Psoas muscle (tissue), 8 donors: Measurements from ENCODE around the gene PPP1R36. TPM values are rescaled to one million over a fixed set of nuclear protein-coding genes. Genes with fewer than 3 reads are reported as not detected.

Experiments
- ATAC-seq, 4 donors: fragments of 200-7000 bp; cut with Tn5 transposase; one replicate each; pipeline ENCODE4 v1.9.1; 2020; ENCODE audit warnings: moderate library complexity in 3 of 4, mild to moderate bottlenecking in 2 of 4
- DNase-seq, 2 donors: peaks; one replicate each; pipeline ENCODE4 v3.0.0-alpha.2; 2020
- H3K27ac ChIP-seq: fragments of 200-600 bp; one replicate; pipeline ENCODE4 v1.8.0; 2022
- H3K27me3 ChIP-seq, 3 donors: fragments of 200-600 bp in 1 of 3; one replicate each; pipeline versions ENCODE4 v1.6.1 to v1.8.0; 2013 to 2022; ENCODE audit warnings: low read length in 2 of 3, mild to moderate bottlenecking in 2 of 3, moderate library complexity in 1 of 3; ENCODE audit not compliant: insufficient read depth in 3 of 3
- H3K36me3 ChIP-seq, 2 donors: fragments of 200-600 bp in 1 of 2; one replicate each; pipeline versions ENCODE4 v1.6.1 to v1.8.0; 2013 to 2022; ENCODE audit warnings: low read depth in 1 of 2, mild to moderate bottlenecking in 1 of 2, moderate library complexity in 1 of 2; ENCODE audit not compliant: insufficient read depth in 1 of 2
- H3K4me1 ChIP-seq: fragments of 200-600 bp; one replicate; pipeline ENCODE4 v1.8.0; 2022
- H3K4me3 ChIP-seq: fragments of 200-600 bp; one replicate; pipeline ENCODE4 v1.8.0; 2022; ENCODE audit warnings: mild to moderate bottlenecking
- H3K9me3 ChIP-seq: fragments of 200-600 bp; one replicate; pipeline ENCODE4 v1.8.0; 2022
- CTCF ChIP-seq: fragments of 200-600 bp; IDR thresholded peaks from one replicate; pipeline ENCODE4 v1.8.0; 2022; ENCODE audit warnings: antibody characterized with exemption
- WGBS, 3 donors: extraction: QIAGEN DNeasy Blood & Tissue Kit; methylation state at CpG; one replicate each; pipeline versions ENCODE4 v1.1.6 to v1.1.7; 2013; 5-methylcytosine and 5-hydroxymethylcytosine counted together
- intact Hi-C, 2 donors: fragments of 100-400 bp; cut with DNase I; formaldehyde crosslinking; loops; one replicate each; pipeline versions ENCODE4 v1.11.0 to v1.14.2; 2022
- polyA plus RNA-seq, 3 donors: library from polyadenylated mRNA; stranded (reverse); fragments of 200-250 nt; gene quantifications; one replicate each; pipeline ENCODE4 v1.2.3, GENCODE V29; 2013
- total RNA-seq, 4 donors: library from RNA; stranded (reverse); fragmentation: NEBNext Ultra II Directional in 2 of 4; extraction: Animal tissue kit (Norgen Biotek cat#: 25700) in 2 of 4; gene quantifications; one replicate each; pipeline versions ENCODE4 v1.2.1 to v1.2.4, GENCODE V29; 2021 to 2023
- donor health status: healthy with polysubstance abuse.
- donor health status: DM: no; HTN: no; CAD: no; lungs with moderate emphysema.
- donor health status: Bipolar disorder and iron deficiency.
- donor health status: healthy.
- donor health status: DM: yes; HTN: yes; CAD: no.
- donor health status: DM: no; HTN: no; CAD: no.
- donor health status: DM: no; HTN: no; CAD: no.
- donor health status: DM: yes; HTN: yes; CAD: no.

The PPP1R36 gene
- total and polyA plus RNA-seq, 7 donors = 0.16 to 0.86 (median 0.46) TPM; not detected in 2

GRCh38 chr14:64594438-64594837, 44.7 kb downstream of the PPP1R36 start:
- no peak for TF ChIP-seq CTCF
- intact Hi-C loops = no loop called here
- Histone ChIP-seq H3K27me3 (no peaks in the 10 kb centered on the region), H3K27ac (no peak overlapping the region), H3K4me3 (no peak overlapping the region), H3K4me1 (no peaks in the 10 kb centered on the region), H3K9me3 (no peaks in the 10 kb centered on the region), H3K36me3 (no peaks in the 10 kb centered on the region)
- WGBS, 3 donors = 84 to 91% (median 89%) methylated on average over 2 of the region's 2 CpGs
- ATAC-seq (no peak), DNase-seq (no peak)

- ATAC-seq = no peak
- intact Hi-C loops = no loop called here
- no peak for TF ChIP-seq CTCF
Measured at GRCh38 chr14:64598404-64598803, 48.6 kb downstream of the PPP1R36 start.

GRCh38 chr14:64601571-64601970, 51.8 kb downstream of the PPP1R36 start:
- 30 to 46% (median 39%) methylated on average over 38 of the region's 38 CpGs for WGBS, 3 donors
- no peaks in the 10 kb centered on the region for H3K27me3 ChIP-seq
- H3K4me3 ChIP-seq = peak overlapping the region; percentile 50
- TF ChIP-seq CTCF = no peak
- intact Hi-C loops = no loop called here
- no peak overlapping the region for H3K27ac ChIP-seq
- DNase-seq = no peak
- ATAC-seq = peak in 2 of 4 donors; percentile 33 to 35
- no peaks in the 10 kb centered on the region for H3K36me3 ChIP-seq
- no peaks in the 10 kb centered on the region for H3K4me1 ChIP-seq
- no peaks in the 10 kb centered on the region for H3K9me3 ChIP-seq

More at GRCh38 chr14:64598404-64598803, 48.6 kb downstream of the PPP1R36 start:
- 63 to 70% (median 69%) methylated on average over 4 of the region's 4 CpGs for WGBS, 3 donors
- no peaks in the 10 kb centered on the region for H3K36me3 ChIP-seq
- H3K27ac ChIP-seq = no peak overlapping the region
- H3K4me1 ChIP-seq = no peaks in the 10 kb centered on the region
- DNase-seq = no peak
- no peak overlapping the region for H3K4me3 ChIP-seq
- H3K9me3 ChIP-seq = no peaks in the 10 kb centered on the region
- H3K27me3 ChIP-seq = no peaks in the 10 kb centered on the region

GRCh38 chr14:64602826-64603225, 53.1 kb downstream of the PPP1R36 start:
- H3K9me3 ChIP-seq = no peaks in the 10 kb centered on the region
- TF ChIP-seq CTCF = no peak
- 94 to 98% (median 98%) methylated on average over 2 of the region's 2 CpGs for WGBS, 3 donors
- DNase-seq (no peak), ATAC-seq (no peak)
- H3K4me1 ChIP-seq = no peaks in the 10 kb centered on the region
- no peak overlapping the region for H3K4me3 ChIP-seq
- H3K27ac ChIP-seq = no peak overlapping the region
- no peaks in the 10 kb centered on the region for H3K36me3 ChIP-seq
- intact Hi-C loops = no loop called here
- H3K27me3 ChIP-seq = no peaks in the 10 kb centered on the region

- no peaks in the 10 kb centered on the region for H3K27me3 ChIP-seq
- no peaks in the 10 kb centered on the region for H3K4me1 ChIP-seq
- ATAC-seq (no peak), DNase-seq (no peak)
- no peak overlapping the region for H3K4me3 ChIP-seq
- intact Hi-C loops = no loop called here
- H3K27ac ChIP-seq = no peak overlapping the region
- TF ChIP-seq CTCF = no peak
- 86 to 94% (median 91%) methylated on average over 1 of the region's 1 CpG for WGBS, 3 donors
- H3K36me3 ChIP-seq = no peaks in the 10 kb centered on the region
- H3K9me3 ChIP-seq = no peaks in the 10 kb centered on the region
Measured at GRCh38 chr14:64604001-64604400, 54.2 kb downstream of the PPP1R36 start.
